Frontal cortex (tissue), 4 donors: ENCODE results near the gene ADAMTS18. TPM values are rescaled to one million over a fixed set of nuclear protein-coding genes. Genes with fewer than 3 reads are reported as not detected.

Source experiments
- DNase-seq, 2 donors: peaks; one replicate each; pipeline ENCODE4 v3.0.0; 2012; ENCODE audit warnings: low spot score in 2 of 2
- FAIRE-seq: peaks from 2 replicates; lab custom pipeline; 2012; peaks lifted over from hg19 to GRCh38; lab: Jason Lieb, UNC
- total RNA-seq: library from RNA; depleted of rRNA; stranded (reverse); fragments of >200 nt; gene quantifications from one replicate; pipeline ENCODE4 v1.2.3, GENCODE V29; 2014
- donor health status: control.
- donor health status: control.
- donor health status: control.

Gene ADAMTS18
- total RNA-seq, 1 donor from 2014 or later, result 0.82 TPM

DNA sequence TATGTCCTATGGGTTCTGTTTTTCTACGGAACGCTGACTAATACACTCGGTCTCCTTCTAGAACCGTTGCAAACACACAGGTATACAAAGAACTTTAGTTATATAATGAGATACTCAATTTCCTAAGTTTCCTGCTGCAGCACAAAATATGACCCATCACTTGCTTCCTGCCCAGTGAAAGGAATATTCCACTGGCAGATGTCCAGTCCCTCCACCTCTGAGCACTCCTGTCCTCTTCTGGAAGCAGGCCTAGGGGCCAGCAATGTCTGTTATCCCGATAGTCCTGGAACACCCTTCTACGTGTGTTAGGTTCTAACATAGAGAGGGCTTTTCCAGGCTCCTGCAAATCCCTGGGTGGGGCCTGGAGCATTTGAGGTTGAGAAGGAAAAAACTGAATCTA, 32.7 kb downstream of the ADAMTS18 start:
- DNase-seq (no peak), FAIRE-seq (no peak)

DNA sequence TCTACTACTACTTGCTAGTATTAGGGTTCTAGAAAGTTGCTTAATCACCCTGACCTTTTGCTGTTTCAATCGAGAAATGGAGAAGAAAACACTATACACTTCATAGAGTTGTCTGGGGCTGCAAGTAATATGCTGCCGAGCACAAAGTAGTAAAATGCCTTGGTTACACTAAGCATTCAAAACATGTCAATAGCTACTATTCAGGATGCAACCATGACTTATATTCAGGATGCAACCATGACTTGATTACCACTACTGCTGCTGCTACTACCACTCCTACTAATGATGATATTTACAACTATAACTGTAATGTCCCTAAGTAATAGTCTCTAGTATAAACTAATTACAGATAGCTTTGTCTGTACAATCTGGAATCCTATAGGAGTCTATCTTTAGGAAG, 35.3 kb downstream of the ADAMTS18 start:
- no peak for FAIRE-seq
- DNase-seq, result no peak

GRCh38 chr16:77399066-77399465, 35.8 kb downstream of the ADAMTS18 start:
- FAIRE-seq (no peak), DNase-seq (no peak)

- no peak for FAIRE-seq
- no peak for DNase-seq
Measured at GRCh38 chr16:77398495-77398894, 36.3 kb downstream of the ADAMTS18 start.

DNA sequence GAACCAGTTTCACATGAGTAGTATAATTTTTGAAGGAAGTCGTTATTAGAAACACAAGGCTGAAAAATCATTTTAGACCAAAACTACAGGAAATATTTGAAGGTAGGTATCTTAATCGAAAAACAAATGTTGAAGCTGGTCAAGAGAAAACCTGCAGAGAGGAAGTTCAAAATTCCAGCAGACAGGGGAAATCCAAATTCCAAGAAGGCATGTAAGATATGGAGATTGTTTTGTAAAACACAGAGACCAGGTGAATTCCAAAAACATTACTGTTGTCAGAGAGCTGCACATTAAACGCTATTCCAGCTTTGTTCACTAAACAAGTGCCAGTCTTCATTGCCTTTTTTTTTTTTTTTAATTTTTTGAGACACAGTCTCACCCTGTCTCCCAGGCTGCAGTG, 38.4 kb downstream of the ADAMTS18 start:
- FAIRE-seq, result no peak
- no peak for DNase-seq

DNA sequence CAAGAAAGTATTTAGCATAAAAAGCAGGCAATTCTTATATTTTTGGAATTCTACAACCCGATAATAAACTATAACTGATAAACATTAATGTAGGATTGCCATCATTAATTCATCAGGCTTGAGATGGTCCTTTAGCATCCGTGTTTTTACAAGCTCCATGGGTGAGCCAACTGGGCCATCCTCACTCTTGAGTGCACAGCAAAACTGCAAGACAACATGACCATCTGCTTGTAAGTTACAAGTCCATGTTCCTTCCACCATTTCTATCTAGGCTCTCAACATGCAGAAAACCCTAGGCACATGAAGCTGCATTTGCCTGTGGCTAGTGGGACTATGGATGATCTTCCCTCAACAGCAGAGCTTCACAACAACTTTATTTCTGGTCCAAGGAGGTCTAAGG, 40.1 kb downstream of the ADAMTS18 start:
- DNase-seq (no peak), FAIRE-seq (no peak)

- DNase-seq (no peak), FAIRE-seq (no peak)
Measured at GRCh38 chr16:77393955-77394354, 40.9 kb downstream of the ADAMTS18 start.

DNA sequence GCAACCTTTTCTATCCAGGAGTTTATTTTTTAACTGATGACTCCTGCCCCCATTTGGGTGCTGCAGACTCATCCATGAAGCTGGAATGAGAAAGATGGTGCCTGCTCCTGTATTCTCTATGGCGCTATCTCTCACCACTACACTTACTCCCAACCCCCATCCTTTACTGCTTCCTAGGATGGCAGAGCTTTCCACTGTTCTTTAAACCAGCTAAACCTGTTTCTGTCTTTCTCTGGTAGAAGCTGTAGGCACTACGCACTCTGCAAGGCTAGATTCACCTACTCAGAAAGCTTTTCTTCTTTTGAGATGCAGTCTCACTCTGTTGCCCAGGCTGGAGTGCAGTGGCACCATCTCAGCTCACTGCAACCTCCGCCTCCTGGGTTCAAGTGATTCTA, 47.0 kb downstream of the ADAMTS18 start:
- FAIRE-seq, result no peak
- DNase-seq, result no peak

DNA sequence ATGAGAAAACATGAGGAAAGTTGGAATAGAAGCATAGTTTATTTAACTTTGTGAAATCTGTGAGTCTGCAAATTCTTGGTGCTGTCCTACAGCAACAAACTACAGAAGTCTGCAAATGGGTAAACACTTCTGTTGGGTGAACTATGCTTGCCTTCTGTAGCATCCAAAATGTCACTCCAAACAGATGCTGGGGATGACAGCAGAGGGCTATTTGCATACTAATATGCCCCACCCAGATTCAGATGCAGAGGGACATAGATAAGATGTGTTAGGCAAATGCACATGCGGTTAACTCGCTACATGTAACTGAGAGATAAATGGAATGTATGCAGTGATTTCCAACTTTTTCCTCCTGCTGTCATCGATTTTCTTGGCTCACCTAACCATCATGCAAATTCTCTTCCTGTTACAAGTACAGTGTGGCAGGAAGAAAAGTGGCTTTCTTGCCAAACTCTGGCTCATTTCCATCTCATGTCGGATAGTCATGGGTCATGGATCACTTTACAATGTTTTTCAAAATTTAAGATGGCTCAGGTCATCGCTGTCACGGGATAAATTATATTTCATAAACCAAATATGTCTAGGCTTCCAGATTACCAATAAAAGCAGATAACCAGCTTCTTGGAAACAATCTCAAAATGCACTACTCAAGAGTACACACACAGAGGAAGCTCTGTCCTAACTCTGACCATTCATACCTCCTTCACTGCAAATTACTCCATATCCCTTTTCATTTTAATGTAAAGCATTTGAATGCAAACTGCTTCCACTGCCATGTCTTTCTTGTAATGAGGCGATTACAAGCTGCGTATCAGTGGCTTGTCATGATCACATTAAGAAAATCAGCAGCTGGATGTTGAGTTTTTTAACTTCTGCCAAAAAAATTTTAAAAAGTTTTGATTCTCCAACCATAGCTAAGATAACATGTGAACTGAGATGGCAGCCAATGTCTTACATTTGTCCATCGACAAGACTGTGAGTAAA, 47.7 kb downstream of the ADAMTS18 start:
- FAIRE-seq (no peak), DNase-seq (no peak)

DNA sequence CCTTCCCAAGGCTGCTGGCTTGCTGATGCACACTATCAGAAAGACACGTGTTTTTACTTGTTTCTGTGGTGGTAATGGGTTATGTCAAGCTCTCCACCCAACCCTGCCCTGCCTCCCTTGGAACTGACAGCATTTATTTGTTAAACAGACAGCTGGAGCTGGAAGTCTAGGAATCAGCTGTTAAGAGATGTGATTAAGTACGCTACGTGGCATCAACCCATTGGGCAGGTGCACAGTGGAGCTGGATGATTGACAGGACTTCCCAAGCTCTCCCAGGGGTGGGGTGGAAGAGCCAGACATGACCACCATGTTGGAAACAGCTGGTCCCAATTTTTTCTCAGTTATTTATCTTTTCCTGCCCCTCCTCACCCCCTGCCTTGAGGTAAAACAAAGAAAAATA, 49.4 kb downstream of the ADAMTS18 start:
- DNase-seq, result no peak

GRCh38 chr16:77383606-77384187, 51.1 kb downstream of the ADAMTS18 start:
- no peak for FAIRE-seq

More for the DNA sequence above, 49.4 kb downstream of the ADAMTS18 start:
- no peak for FAIRE-seq

DNA sequence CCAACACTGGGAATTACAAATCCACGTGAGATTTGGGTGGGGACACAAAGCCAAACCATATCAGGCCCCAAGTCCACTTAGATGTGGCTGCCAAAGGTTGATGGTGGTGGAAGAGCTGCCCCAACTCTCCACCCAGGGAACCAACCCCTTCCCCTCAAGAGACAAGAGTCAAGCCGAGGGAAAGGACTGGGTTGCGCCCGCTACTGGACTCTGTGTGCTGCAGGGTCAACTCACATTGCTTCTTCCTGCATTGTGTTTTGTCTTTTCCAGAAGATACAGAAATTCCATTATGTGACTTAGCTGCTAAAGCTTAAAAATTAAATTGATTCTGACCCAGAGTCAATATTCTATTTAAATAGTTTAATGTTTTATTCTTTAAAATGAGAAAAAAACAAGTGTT, 58.5 kb downstream of the ADAMTS18 start:
- FAIRE-seq (no peak), DNase-seq (no peak)

More at GRCh38 chr16:77383606-77384187, 51.1 kb downstream of the ADAMTS18 start:
- DNase-seq, result no peak

- DNase-seq, result no peak
- FAIRE-seq, result no peak
Measured at GRCh38 chr16:77375396-77375795, 59.4 kb downstream of the ADAMTS18 start.

DNA sequence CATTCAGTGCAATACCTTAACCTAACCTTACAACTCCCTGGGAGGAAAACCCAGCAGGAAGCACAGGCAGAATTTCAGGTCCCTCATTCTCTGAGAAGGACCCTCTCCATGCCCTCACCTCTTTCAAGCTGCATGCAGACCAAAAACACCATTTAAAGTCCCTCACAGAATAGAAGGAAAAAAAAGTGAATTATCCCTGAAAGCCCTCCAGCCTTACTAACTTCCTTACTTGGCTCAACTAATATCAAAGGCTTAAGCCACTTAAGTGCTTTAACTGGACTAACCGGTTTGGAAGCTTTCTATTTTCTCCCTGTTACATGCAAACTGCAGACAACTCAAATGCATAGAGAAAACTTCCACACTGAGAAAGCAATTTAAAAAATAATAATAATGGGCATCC, 60.5 kb downstream of the ADAMTS18 start:
- FAIRE-seq, result no peak
- no peak for DNase-seq

DNA sequence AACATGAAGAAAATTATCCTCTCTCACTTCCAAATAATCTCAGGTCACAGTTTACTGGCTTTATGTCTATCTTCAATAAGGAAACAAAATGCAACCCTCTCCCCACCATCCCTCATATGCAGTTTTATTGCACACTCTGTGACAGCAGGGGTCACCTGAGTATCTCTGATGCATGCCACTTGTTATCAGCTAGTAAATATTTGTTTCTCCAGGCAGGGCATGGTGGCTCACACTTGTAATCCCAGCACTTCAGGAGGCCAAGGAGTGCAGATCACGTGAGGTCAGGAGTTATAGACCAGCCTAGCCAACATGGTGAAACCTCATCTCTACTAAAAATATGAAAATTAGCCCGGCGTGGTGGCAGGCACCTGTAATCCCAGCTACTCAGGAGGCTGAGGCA, 61.1 kb downstream of the ADAMTS18 start:
- no peak for DNase-seq
- FAIRE-seq, result no peak

GRCh38 chr16:77364770-77365169, 70.1 kb downstream of the ADAMTS18 start:
- FAIRE-seq (no peak), DNase-seq (no peak)

DNA sequence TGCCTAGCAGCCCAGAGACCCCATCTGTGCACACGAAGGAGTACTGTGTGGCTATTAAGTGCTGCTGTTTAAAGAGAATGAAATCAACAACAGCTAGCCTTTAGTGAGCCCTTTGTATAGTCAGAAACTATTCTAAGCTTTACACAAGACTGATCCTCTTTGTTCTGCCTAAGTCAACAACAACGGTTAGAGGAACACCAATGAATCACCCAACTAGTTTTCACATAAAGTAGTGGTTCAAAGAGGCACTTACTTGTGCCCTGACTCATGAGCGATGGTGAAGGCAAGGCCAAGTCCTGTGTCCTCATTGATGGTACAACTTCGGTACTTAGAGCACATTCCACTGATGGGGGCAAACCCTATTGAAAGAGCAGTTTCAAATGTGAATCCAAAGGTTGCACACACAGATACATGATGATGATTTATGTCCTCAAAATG, 75.8 kb downstream of the ADAMTS18 start:
- no peak for FAIRE-seq
- no peak for DNase-seq

GRCh38 chr16:77353587-77354263, 81.1 kb downstream of the ADAMTS18 start:
- FAIRE-seq, result no peak

GRCh38 chr16:77344341-77344740, 90.5 kb downstream of the ADAMTS18 start:
- no peak for DNase-seq

More at GRCh38 chr16:77353587-77354263, 81.1 kb downstream of the ADAMTS18 start:
- DNase-seq, result no peak

GRCh38 chr16:77336637-77337036, 98.2 kb downstream of the ADAMTS18 start:
- FAIRE-seq (no peak), DNase-seq (no peak)

More at GRCh38 chr16:77344341-77344740, 90.5 kb downstream of the ADAMTS18 start:
- no peak for FAIRE-seq
